KMS-11 (cell line): ENCODE measurements around the gene PRRC2B.

Source experiments
- H2AFZ ChIP-seq: fragments of 200-600 bp; sonication (generic); 2 replicates; pipeline ENCODE4 v1.6.1; 2016; ENCODE audit warnings: antibody characterized with exemption, mixed run types, low read depth
- H3K27ac ChIP-seq: fragments of 200-600 bp; sonication (generic); 2 replicates; pipeline ENCODE4 v1.6.1; 2016; ENCODE audit warnings: mild to moderate bottlenecking, mixed run types
- H3K27me3 ChIP-seq: fragments of 200-600 bp; sonication (generic); 2 replicates; pipeline ENCODE4 v1.6.1; 2017; ENCODE audit warnings: mild to moderate bottlenecking, low read depth, mixed run types, moderate library complexity; ENCODE audit not compliant: insufficient read depth
- H3K36me3 ChIP-seq: fragments of 200-600 bp; sonication (generic); 2 replicates; pipeline ENCODE4 v1.6.1; 2017; ENCODE audit warnings: mild to moderate bottlenecking, mixed run types; ENCODE audit not compliant: insufficient read depth
- H3K4me1 ChIP-seq: fragments of 200-600 bp; sonication (generic); 2 replicates; pipeline ENCODE4 v1.6.1; 2016; ENCODE audit warnings: mild to moderate bottlenecking, low read depth, mixed run types; ENCODE audit not compliant: poor library complexity, severe bottlenecking
- H3K4me2 ChIP-seq: fragments of 200-600 bp; sonication (generic); 2 replicates; pipeline ENCODE4 v1.7.0; 2016; ENCODE audit warnings: mild to moderate bottlenecking, mixed run types
- H3K4me3 ChIP-seq: fragments of 200-600 bp; sonication (generic); IDR thresholded peaks from 2 replicates; pipeline ENCODE4 v1.6.1; 2017; ENCODE audit warnings: low read depth, low read length, mixed read lengths; ENCODE audit not compliant: insufficient read depth
- H3K79me2 ChIP-seq: fragments of 200-600 bp; sonication (generic); 2 replicates; pipeline ENCODE4 v1.6.1; 2016; ENCODE audit warnings: low read depth, mixed run types; ENCODE audit not compliant: insufficient read depth
- H3K9ac ChIP-seq: fragments of 200-600 bp; sonication (generic); 2 replicates; pipeline ENCODE4 v1.6.1; 2016; ENCODE audit warnings: mild to moderate bottlenecking, mixed run types
- H4K20me1 ChIP-seq: fragments of 200-600 bp; sonication (generic); 2 replicates; pipeline ENCODE4 v1.6.1; 2016; ENCODE audit warnings: mild to moderate bottlenecking, mixed run types; ENCODE audit not compliant: insufficient read depth
- CTCF ChIP-seq: fragments of 200-600 bp; sonication (generic); conservative IDR thresholded peaks from 2 replicates; pipeline ENCODE4 v1.6.1; 2017; ENCODE audit warnings: low read depth, mild to moderate bottlenecking, antibody characterized with exemption, low read length, moderate library complexity, mixed read lengths

Gene PRRC2B

GRCh38 chr9:131524665-131525315, 130.9 kb downstream of the PRRC2B start:
- no peak overlapping the region for H3K9ac ChIP-seq
- H3K27me3 ChIP-seq, result no peaks in the 10 kb centered on the region
- H3K4me3 ChIP-seq, result no peak overlapping the region
- no peak overlapping the region for H2AFZ ChIP-seq
- peaks cover 9% of the 10 kb centered on the region; the same call in 1 of the 2 replicates for H3K36me3 ChIP-seq
- no peak for TF ChIP-seq CTCF
- H3K4me1 ChIP-seq, result peaks cover 2% of the 10 kb centered on the region
- H3K4me2 ChIP-seq, result no peak overlapping the region
- H4K20me1 ChIP-seq, result no peaks in the 10 kb centered on the region
- no peak overlapping the region for H3K27ac ChIP-seq
- H3K79me2 ChIP-seq, result peaks cover 1% of the 10 kb centered on the region; the same call in 1 of the 2 replicates

GRCh38 chr9:131525643-131526565, 132.0 kb downstream of the PRRC2B start:
- TF ChIP-seq CTCF, result no peak
- Histone ChIP-seq H3K79me2 (peaks cover 13% of the 10 kb centered on the region; the same call in 1 of the 2 replicates), H3K4me1 (peaks cover 8% of the 10 kb centered on the region), H3K36me3 (peaks cover 9% of the 10 kb centered on the region; the same call in 1 of the 2 replicates), H4K20me1 (no peaks in the 10 kb centered on the region), H3K4me3 (no peak overlapping the region), H3K4me2 (no peak overlapping the region), H3K27ac (no peak overlapping the region), H2AFZ (no peak overlapping the region), H3K27me3 (no peaks in the 10 kb centered on the region), H3K9ac (no peak overlapping the region)

GRCh38 chr9:131528186-131528585, 134.3 kb downstream of the PRRC2B start:
- no peak for TF ChIP-seq CTCF
- no peak overlapping the region for H2AFZ ChIP-seq
- H3K4me2 ChIP-seq, result no peak overlapping the region
- no peaks in the 10 kb centered on the region for H3K27me3 ChIP-seq
- peaks cover 9% of the 10 kb centered on the region; the same call in 1 of the 2 replicates for H3K36me3 ChIP-seq
- no peaks in the 10 kb centered on the region for H4K20me1 ChIP-seq
- H3K4me3 ChIP-seq, result no peak overlapping the region
- peaks cover 8% of the 10 kb centered on the region for H3K4me1 ChIP-seq
- peaks cover 13% of the 10 kb centered on the region; the same call in 1 of the 2 replicates for H3K79me2 ChIP-seq
- H3K9ac ChIP-seq, result no peak overlapping the region
- no peak overlapping the region for H3K27ac ChIP-seq

- Histone ChIP-seq H4K20me1 (no peaks in the 10 kb centered on the region), H3K79me2 (peaks cover 13% of the 10 kb centered on the region; the same call in 1 of the 2 replicates), H3K4me2 (no peak overlapping the region), H3K9ac (no peak overlapping the region), H2AFZ (no peak overlapping the region), H3K27me3 (no peaks in the 10 kb centered on the region), H3K36me3 (peaks cover 9% of the 10 kb centered on the region; the same call in 1 of the 2 replicates), H3K27ac (no peak overlapping the region), H3K4me3 (no peak overlapping the region), H3K4me1 (peaks cover 8% of the 10 kb centered on the region)
- no peak for TF ChIP-seq CTCF
Measured at GRCh38 chr9:131528886-131529505, 135.1 kb downstream of the PRRC2B start.
